NCI-H510A (cell line): ENCODE results near the gene CEP43.

Source experiments
- DNase-seq: peaks from one replicate; lab custom pipeline; 2025; lab: John Stamatoyannopoulos, UW

Gene CEP43

DNA sequence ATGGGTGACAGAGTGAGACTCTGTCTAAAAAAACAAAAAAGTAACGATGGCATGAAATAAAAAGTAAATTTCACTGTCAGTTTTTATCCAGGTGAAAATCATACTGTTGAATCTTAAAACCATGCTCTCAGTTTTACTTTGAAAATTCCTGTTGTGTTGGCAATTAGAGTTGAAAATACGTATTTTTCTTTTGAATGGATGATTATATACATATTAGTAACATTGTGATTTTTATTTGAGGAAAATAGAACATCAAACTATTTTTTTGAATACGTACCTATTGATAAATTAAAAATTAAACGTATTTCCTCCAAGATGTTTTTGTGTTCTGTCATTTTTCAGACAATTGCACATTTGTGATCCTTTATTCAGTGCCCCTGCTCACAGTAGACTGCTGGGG lies 14.7 kb downstream of the CEP43 start:
- DNase-seq = no peak

GRCh38 chr6:167015302-167015701 lies 16.1 kb downstream of the CEP43 start:
- no peak for DNase-seq

DNA sequence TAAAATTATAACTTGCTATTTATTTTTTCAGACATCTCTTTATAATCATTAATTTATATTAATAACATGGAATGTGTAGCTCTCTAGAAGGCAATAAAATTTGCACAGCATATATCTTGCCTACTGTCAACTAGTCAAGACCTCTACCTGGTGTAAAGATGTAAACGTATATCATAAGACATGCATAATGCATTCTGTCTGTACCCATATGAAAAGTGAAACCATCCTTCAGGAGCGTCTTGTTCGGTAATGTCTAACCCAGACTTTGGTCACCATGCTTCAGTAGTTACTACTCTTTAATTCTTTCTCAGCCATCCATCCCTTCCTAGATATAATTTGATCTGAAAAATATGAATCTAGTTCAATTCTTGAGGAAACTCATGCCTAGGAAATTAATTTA lies 21.0 kb downstream of the CEP43 start:
- DNase-seq = no peak

DNA sequence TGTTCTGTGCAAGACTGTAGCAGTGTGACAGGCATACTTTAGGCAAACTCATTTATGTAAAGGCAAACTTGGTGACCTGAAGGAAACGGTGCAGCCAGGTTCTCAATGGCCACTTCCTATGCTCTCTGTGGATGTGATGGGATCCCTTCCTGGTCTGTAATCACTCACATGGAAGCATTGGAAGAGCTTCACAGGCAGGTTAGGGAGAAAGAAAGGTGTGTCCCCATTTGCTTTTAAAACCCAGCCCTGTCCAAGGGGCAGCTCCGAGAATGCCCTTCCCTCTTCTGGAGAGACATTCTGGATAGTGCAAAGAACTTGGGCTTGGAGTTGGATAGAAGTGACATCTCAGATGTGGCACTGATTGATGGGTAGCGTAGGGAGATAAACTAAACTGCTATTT lies 28.1 kb downstream of the CEP43 start:
- DNase-seq = no peak

DNA sequence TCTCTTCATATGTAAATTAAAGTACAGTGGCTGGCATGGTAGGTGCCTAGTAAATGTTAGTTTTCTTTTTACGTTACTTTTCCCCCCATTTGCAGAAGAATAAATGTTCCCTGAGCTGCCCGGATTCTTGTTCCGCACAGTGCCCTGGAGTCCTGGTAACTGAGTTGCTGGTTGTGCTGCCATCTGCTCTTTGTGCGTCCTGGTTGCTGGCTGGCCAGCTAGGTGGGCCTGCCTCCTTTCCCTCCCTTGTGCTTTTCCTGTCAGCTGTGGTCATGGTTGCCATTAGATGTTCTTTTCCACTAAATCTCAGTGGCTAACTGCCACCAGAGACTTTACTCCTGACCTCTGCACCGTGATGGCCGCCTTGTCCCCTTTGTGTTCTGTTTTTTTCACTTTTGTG lies 28.6 kb downstream of the CEP43 start:
- no peak for DNase-seq

GRCh38 chr6:167030222-167031072 lies 31.2 kb downstream of the CEP43 start:
- DNase-seq = no peak

- no peak for DNase-seq
Observed at GRCh38 chr6:167031082-167031709, 32.0 kb downstream of the CEP43 start.

GRCh38 chr6:167034056-167034455 lies 34.9 kb downstream of the CEP43 start:
- DNase-seq = no peak

- DNase-seq = no peak
Observed at GRCh38 chr6:167037762-167038161, 38.6 kb downstream of the CEP43 start.

DNA sequence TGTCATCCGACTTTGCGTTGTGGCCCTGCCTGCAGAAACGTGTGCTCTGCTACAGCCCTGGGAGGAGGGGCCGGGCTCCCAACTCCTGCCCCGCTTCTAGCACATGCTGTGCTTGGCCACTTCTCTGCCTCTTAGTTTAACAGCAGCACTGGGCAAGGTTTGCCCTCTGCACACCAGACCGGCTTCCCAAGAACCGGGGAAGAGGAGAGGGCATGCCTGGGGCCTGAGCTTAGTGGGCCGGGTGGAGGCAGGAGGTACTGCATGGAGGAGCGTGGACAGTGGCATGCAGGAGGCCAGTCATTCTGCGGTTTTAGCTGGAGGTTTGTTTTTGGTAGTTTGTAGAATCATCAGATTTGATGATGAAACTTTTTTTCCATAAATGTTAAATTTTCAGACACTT lies 45.5 kb downstream of the CEP43 start:
- DNase-seq = no peak

GRCh38 chr6:167045828-167046580 lies 46.8 kb downstream of the CEP43 start:
- DNase-seq = no peak

GRCh38 chr6:167046861-167047495 lies 47.8 kb downstream of the CEP43 start:
- DNase-seq = no peak

DNA sequence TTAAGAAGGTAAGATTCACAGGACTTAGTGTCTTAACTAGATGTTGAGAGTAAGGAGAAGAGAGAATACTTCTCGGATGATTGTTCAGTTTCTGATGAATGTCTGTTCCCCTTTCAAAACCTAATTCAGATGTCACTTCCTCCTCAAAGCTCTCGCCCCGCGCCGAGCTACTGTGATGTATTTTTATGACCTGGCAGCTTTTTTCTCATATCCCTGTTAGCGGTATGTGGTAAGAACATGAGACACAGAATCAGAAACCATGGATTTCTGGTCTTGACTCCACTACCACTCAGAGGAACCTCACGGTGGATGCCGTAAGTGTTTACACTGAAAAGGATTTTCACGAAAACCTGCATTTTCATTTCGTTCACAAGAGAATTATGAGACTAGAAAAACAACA lies 48.4 kb downstream of the CEP43 start:
- no peak for DNase-seq
